SK-N-MC (cell line): ENCODE results near the gene CST3.

ENCODE experiments used
- EZH2 ChIP-seq: fragments of 200-600 bp; sonication (generic); IDR thresholded peaks from one replicate; pipeline ENCODE4 v1.6.1; 2017; ENCODE audit warnings: antibody characterized with exemption
- POLR2AphosphoS5 ChIP-seq: IDR thresholded peaks from 2 replicates; pipeline ENCODE4 v1.6.1; 2012; ENCODE audit warnings: mild to moderate bottlenecking, low read depth, low read length, borderline replicate concordance

DNA sequence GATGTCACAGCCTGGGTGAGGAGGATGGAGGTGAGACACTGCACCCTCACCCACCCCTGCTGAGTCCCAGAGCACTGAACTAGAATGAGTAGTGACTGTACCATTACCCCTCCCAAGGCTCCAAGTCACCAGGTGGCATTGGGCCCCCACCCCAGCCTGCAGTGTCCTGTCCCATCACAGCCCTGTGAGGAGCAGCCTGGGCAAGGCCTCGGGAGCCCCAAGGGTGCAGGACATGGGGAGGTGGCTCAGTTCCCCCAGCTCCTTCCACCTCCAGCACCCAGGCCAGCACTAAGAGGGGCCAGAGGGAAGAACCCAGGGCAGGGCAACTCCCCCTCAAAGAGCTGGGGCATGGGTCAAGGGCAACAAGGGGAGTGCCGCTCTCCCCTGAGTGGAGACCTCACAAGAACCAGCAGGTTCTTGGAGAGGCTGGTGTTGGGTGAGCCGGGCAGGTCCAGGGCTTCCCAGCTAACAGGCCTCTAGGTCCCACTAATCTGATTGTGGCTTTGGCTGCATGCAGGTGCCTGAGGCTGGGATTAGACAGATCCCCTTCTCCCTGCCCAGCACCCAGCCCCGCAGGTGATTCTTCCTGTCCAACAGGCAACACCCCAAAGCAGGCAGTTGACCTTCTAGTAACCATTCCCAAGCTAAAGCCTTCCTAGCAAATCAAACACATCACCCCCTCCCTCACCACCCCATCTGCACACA is 48.4 kb upstream of the CST3 start:
- TF ChIP-seq POLR2AphosphoS5 (no peak), EZH2 (no peak)
